KBM-7 (cell line): ENCODE results near the gene CRADD.
"Not testable (repeated sequence)": the region's sequence is repeated elsewhere in the genome, so short reads cannot be mapped to it uniquely, and the experiment has no call there.

Experiments used
- DNase-seq: peaks from one replicate; pipeline ENCODE4 v3.0.0-alpha.2; 2015
- in situ Hi-C: fragments of 300-500 bp; cut with MboI; formaldehyde crosslinking; loops from 2 replicates; pipeline ENCODE4 v1.14.3; 2020; ENCODE audit warnings: low sequenced_read_pairs, low pct_unique_long_range_greater_than_20kb, mixed read lengths

CRADD gene

DNA sequence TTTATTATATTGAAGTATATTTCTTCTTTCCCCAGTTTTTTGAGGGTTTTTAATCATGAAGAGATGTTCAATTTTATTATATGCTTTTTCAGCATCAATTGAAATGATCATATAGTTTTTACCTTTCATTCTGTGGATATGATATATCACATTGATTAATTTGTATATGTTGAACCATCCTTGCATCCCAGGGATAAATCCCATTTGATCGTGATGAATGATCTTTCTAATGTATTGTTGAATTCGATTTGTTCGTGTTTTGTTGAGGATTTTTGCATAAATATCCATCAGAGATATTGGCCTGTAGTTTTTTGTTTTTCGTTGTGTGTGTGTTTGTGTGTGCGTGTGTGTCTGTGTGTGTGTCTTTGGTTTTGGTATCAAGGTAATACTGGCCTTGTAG is 196.4 kb downstream of the CRADD start:
- in situ Hi-C loops = no loop called here

DNA sequence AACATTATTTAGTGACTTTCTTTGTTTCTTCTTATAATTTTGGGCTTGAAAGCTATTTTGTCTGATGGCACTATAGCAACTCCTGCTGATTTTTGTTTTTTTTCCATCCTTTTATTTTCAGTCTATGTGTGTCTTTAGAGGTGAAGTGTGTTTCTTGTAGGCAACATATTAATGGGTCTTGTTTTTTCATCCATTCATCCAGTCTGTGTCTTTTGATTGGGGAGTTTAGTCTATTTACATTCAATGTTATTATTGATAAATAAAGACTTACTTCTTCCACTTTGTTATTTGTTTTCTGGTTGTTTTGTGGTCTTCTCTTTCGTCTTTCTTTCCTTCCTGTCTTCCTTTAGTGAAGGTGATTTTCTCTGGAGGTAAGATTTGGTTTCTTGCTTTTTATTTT is 198.0 kb downstream of the CRADD start:
- DNase-seq = no peak
- in situ Hi-C loops = no loop called here

More for the DNA sequence above, 196.4 kb downstream of the CRADD start:
- no peak for DNase-seq

DNA sequence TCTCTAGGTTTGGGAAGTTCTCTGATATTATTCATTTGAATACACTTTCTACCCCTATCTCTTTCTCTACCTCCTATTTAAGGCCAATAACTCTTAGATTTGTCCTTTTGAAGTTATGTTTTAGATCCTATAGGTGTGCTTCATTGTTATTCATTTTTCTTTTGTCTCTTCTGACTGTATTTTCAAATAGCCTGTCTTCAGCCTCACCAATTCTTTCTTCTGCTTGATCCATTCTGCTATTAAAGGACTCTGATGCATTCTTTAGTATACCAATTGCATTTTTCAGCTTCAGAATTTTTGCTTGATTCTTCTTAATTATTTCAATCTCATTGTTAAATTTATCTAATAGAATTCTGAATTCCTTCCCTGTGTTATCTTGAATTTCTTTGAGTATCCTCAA is 199.2 kb downstream of the CRADD start:
- no peak for DNase-seq
- in situ Hi-C loops = no loop called here

DNA sequence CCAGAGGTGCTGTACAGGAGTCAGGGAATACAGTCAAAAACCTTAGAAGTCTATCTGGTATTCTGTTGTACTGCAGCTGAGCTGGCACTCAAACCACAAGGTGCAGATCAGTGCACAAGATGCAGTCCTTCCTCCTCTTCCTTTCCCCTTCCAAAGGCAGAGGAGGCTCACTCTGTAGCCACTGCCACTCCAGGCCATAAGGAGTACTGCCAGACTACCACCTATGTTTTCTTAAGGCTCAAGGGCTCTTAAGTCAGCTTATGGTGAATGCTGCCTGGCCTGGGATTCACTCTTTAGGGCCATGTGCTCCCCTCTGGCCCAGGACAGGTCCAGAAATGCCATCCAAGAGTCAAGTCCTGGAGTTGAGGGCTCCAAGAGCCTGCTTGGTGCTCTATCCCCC is 200.3 kb downstream of the CRADD start:
- in situ Hi-C loops = no loop called here
- no peak for DNase-seq

DNA sequence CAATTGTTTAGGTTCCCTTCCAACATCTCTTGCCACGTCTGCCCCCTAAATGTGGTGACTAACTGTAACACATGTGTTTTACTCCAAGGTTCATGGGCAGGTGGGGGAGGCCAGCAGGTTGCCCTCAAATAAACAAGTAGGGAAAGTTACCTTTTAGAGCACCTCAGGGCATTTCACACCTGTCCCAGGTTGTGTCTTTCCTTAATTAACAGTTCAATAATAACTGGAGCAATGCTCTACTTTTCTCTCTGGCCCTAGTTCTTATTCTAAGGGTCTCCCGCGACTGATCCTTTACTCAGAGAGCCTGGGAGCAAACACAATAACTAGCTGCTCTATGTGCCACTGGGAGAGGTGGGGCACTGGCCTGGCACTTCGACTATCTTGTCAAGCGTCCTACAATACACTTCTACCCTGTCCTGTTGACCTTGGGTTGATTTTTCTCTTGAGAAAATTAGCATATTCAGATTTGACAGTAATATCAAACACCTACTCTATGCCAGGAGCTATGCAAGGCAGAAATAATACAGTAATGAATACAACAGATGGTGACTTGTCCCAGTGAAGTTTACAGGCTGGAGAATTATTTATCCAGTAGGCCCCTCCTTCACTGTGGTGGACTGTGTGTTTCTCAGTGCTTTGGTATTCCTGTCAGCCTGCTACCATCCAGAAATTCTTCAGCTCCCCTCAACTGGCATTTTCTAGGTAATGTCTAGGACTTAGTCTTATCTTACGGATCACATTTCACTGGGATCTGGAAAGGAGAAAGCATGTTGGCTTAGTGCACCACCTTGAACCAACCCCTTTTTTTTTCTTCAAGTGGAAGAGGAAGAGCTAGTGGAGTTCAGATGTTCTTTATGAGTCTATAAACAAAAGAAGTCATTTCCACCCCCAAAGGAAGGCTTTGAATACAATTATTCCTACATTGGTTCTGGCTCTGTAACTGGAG is 202.6 kb downstream of the CRADD start:
- in situ Hi-C loops = no loop called here
- no peak for DNase-seq

DNA sequence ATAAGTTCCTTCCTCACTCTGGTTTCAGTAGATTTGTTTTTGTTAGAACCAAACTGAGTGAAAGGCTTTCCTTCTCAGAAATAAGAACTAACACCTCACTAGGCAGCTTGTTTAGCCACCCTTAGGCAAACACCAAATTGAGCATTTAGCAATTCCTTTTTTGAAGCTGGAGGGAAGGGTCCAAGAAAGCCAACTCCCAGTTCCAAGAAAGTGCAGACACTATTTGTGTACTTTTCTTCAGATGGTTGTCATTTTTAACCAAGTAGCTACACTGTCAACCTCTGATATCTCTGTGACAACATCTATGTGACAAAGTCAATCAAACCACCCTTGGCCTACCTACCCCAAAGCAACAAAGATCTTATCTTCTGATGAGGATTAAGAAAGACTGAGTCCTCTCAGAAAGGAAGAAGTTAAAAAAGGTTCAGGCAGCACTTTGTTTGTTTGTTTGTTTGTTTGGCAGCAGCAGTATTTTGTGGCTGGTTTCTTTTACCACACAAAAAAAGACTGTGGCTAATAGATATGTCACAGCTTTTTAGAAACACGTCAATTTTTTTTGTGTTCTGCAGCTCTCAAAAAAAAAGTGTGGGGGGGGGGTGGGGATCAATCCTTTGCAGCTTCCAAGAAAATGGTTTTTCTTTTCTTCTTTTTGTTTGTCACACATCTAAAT is 203.8 kb downstream of the CRADD start:
- in situ Hi-C loops = no loop called here
- no peak for DNase-seq

DNA sequence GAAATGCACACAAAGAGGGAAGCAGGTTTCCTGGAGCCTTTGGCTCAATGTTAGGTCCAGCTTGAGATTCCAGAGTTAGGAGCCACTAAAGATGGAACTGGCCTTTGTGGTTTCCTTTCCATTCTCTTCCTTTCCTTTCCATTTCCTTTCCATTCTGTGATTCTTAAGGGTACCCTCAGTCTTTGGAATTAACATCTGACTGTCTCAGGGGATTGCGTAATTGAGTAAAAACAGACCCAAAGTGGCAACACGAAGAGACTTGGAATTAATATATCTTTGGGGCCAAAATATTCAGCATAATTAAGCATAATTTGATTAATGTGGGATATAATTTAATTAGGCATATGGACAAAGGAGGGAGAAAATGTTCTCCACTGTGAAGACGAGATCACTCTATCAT is 205.6 kb downstream of the CRADD start:
- in situ Hi-C loops = no loop called here
- DNase-seq = no peak

DNA sequence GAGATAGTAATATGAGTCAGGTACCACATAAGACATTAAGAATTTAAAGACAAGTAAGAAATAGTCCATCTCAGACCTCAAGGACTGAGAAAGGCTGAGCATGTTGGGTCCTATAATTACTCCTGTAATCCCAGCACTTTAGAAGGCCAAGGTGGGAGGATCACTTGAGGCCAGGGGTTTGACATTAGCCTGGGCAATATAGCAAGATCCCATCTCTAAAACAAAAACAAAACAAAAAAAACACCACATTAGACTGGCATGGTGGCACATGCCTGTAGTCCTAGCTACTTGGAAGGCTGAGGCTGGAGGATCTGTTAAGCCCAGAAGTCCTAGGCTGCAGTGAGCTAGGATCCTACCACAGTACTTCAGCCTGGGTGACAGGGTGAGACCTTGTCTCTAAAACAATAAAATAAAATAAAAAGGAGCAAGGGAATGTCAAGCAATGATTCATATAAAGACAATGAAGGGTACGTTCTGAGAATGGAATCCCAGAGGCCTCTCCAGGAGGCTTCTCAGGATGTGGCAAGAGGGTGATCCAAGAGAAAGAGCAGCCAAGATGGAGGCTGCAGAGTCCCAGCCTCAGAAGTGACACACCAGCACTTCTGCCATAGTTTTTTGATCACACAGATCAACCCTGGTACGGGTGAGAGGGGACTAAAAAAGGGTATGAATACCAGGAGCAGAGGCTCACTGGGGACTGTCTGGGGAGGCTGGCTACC is 206.4 kb downstream of the CRADD start:
- in situ Hi-C loops = no loop called here
- DNase-seq = no peak

DNA sequence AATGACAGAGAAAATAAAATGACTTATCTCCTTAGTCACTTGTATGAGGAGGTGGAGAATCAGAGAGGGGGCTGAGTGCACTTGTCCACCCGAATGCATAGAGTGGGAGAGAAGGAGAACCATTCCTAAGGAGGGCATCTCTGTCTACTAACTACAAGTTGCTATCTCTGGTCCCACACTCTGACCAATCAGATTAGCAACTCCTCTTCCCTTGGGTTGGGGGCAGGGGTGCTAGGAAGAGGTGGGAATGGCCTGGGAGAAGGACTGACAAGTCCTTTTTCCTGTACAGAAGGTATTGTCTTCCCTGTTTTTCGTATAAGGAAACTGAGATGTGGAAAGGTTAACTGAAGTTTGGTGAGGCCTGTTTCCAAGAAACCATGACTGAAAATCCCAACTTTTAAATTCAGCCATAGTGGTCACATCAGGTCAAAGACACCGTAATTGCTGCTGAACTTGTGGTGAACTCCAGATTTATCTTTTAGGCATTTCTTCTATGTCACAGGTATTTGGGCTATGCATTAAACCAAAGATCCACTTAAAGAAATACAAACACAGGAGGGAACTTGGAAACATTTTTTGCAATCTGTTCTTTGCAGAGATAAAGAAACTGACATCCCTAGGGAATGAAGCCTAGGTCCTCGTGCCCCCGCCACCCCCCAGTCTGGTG is 207.8 kb downstream of the CRADD start:
- DNase-seq = no peak
- in situ Hi-C loops = no loop called here

DNA sequence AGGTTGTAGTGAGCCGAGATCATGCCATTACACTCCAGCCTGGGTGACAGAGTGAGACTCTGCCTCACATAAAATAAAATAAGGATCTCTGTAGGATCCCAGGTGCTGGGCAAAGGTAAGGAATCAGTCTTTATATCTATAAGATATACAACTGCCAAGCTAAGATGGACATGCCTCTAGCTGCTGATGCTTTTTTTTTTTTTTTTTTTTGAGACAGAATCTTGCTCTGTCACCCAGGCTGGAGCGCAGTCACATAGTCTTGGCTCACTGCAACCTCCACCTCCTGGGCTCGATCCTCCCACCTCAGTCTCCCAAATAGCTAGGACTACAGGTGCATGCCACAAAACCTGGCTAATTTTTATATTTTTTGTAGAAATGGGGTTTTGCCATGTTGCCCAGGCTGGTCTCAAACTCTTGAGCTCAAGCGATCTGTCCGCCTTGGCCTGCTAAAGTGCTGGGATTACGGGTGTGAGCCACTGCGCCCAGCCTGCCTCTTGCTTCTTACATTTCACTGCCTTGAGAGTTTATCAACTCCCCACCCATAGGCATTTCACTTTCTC is 208.9 kb downstream of the CRADD start:
- in situ Hi-C loops = not testable (repeated sequence)

DNA sequence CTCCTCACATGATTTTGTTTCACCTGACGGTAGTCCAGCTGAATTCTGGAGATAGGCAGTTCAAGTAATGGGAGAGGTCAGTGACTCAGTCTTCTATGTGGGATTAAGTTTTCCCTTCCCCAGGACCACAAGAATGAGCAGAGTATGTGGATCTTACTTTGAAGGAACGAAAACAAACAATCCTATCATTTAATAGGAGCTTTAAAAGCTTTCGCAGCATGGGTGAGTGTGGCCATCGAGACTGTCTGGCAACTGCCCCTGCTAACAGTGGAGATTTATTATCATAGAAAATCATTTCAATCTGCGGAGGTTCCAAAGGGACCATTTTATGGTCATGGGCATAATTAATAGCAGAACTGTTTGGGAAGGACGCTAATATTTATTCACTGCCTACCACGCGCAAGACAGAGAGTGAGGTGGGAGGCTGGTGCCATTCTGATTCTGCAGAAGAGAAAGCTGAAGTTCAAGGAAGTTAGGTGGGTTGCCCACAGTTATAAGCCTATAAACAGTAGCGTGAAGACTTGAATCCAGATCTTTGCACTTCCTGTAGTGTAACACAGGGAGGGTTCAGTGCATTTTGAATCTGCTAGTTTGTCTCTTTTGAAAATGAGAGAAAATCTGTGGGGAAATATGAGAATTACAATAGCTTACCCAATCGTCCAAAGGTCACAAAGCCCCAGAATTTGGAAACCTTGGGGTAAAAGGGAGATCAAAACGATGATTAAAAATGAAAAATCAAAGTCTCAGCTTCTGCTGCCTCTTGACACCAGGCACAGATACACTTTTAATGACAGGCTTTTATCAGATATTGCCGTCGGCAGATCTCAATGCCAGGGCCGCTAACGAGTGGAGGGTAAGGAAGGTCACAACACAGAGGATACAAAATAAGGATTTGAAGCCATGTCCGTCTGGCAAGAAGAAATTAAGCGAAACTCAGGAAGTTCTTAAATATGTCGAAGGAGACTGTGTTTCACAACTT is 209.6 kb downstream of the CRADD start:
- DNase-seq = no peak
- in situ Hi-C loops = no loop called here

More for the DNA sequence above, 208.9 kb downstream of the CRADD start:
- DNase-seq = not testable (repeated sequence)

DNA sequence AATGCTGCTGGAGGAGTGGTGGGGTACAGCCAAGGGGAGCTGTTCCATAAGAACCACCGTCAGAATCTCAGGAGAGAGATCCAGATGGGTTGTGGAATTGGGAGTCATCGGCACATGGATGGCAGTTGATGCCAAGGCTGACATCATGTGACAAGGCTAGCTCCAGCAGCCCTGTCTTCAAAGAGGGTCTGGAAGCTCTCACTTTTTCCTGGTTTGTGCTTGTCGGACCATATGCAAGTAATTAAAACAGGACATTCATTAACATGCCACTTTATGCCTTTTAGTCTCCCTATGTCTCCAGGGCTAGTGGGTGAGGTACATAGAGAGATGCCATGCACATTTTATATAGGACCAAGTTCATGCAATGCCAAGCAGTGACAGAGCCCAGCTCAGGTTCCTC is 211.8 kb downstream of the CRADD start:
- in situ Hi-C loops = no loop called here
- no peak for DNase-seq

DNA sequence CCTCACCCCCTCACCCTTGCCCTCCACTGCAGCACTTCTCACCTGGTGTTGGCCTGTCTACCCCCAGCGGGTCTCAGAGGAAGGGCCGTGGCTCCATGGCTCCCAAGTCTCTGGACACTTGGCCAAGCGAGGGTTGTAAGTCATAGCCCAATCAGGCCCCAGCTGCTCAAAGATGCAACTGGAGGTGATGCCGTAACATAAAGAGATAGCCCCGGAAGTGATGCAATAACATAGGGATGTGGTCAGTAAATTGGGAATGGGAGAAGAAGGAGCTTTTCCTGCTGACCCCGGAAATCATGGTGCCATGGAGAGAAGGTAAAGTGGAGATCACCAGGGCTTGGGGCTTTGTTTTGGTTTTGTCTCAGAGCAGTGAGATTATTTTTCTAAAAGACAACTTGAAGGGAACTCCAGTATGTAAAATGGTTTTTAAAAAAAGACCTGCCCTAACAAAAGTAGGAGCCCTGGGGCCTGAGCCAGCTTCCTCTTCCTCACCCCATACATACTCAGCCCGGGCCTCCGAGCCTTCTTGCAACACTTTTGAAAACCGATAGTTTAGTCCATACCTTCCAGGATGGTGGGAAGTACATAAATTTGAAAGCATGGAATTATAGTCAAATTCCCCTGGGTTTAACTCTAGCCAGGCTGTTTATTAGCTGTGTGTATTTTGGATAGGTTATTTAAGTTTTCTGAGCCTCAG is 212.5 kb downstream of the CRADD start:
- peak; percentile 59 for DNase-seq
- in situ Hi-C loops = no loop called here

DNA sequence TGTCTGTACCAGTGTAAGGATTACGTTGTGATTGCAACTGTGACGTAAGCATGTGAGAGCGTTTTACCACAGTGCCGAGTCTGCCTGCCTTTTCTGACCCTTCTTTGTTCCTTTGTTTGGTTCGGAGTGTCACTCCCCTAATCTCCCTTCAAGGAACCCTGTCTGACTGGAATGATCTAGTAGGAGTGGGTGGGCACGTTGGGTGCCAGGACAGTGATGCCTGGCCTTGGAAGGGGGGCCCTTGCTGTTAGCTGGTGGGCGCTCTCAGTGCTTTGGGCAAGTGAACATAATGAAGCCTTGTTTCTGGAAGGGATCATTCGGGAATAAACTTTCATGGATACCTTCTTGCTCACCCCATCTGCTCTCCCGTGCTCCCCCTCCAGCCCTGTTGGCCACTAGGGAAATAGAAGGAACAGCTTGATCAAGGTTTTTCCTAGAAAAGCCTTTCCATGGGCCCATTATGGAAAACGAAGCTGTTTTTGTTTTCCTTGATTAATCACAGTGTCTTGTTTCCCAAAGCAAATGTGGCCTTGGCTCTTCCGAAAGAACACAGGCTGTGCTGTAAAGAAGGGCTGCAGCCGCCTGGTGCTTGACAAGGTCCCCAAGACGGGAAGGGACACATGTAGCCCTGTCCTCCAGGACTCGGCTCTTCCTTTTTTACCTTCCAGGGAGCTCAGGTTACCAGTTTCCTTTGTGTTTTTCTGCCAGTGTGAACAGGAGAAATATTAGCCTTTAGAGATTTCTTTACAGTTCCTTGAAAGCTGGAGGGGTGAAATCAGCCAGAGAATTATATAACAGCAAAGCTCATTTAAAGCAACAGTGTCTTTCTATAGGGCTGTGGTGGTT is 215.5 kb downstream of the CRADD start:
- in situ Hi-C loops = no loop called here

DNA sequence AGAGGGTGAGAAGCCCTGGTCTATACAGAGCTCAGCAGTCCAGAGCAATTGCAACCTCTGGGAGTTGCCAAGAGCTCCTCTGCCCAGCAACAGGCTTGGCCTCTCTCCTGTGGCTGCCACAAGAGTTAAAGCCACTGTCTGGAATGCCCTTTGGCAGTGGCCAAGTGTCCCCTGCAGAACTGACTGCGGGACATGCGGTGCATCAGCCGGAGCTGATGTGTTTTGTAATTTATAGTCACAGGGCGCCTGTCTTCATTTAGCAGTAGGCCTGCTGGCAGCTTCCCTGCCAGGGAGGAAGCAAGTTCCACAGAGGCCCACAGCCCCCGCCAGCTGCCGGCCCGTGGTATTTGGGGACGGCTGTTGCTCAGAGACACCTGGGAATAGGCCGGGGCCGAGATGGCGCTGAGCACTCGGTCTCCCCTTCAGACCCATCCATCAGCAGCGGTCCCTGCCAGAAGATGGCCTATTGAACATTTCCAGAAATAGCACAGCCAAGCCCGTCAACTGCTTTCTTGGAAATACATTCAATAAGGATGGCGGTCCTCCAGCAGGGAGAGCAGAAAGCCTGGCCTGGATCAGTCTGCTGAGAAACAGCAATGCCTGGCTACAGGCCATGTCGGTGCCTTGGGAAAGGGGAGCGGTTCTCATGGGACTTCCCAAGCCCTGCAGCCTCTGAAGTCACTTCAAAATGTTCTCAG is 217.4 kb downstream of the CRADD start:
- peak; percentile 68 for DNase-seq
- in situ Hi-C loops = no loop called here

More for the DNA sequence above, 215.5 kb downstream of the CRADD start:
- DNase-seq = no peak

DNA sequence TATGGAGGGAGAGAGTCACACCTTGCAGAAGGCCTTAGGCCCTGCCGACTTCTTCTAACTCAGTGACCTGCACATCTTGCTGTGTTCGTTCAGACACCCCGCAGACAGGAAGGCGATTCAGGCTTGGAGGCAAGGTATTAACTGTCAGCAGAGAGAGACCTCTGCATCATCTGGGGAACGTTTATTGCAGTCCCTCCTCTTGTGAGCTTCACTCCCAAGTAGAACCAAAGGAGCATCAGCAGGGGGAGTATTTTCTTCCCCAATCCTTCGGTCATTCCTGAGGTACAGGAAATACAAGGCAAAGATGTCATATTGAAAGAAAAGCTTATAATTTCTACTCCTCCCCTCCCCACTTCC is 217.9 kb downstream of the CRADD start:
- in situ Hi-C loops = no loop called here
- DNase-seq = peak; percentile 50
